IMR-90 (cell line): ENCODE results near the gene F2. TPM values are rescaled to one million over a fixed set of nuclear protein-coding genes. Genes with fewer than 3 reads are reported as not detected.

ENCODE experiments used
- ATAC-seq: fragments of 200-7000 bp; cut with Tn5 transposase; 2 replicates; pipeline ENCODE4 v1.9.1; 2020; ENCODE audit warnings: low read depth, mild to moderate bottlenecking, moderate library complexity
- BruUV-seq: library from RNA; stranded (reverse); fragments of 400-500 nt; replicated peaks from 2 replicates; lab custom pipeline; 2021; lab: Mats Ljungman, UMichigan
- CTCF ChIA-PET: fragments of 300-600 bp; formaldehyde crosslinking; extraction: SDS; loops from one replicate; lab custom pipeline; 2021; ENCODE audit warnings: antibody characterized with exemption; lab: Yijun Ruan, JAX
- POLR2A ChIA-PET: fragments of 300-600 bp; sonication (Branson Sonifier 250); formaldehyde crosslinking; loops from one replicate; lab custom pipeline; 2022; ENCODE audit warnings: antibody characterized with exemption; ENCODE audit not compliant: unreplicated experiment; lab: Charles Lee
- DNase-seq: peaks from one replicate; pipeline ENCODE4 v3.0.0; 2013
- H2AFZ ChIP-seq: replicated peaks from 2 replicates; pipeline ENCODE3; 2013; ENCODE audit warnings: low read length, mild to moderate bottlenecking; ENCODE audit not compliant: poor library complexity
- H2AK5ac ChIP-seq: 2 replicates; pipeline ENCODE4 v1.6.1; 2013; ENCODE audit warnings: low read depth, low read length, inconsistent platforms
- H2AK9ac ChIP-seq: replicated peaks from 2 replicates; pipeline ENCODE3; 2013; ENCODE audit warnings: mild to moderate bottlenecking, low read depth, low read length, moderate library complexity; ENCODE audit not compliant: poor library complexity
- H2BK120ac ChIP-seq: 2 replicates; pipeline ENCODE4 v1.6.1; 2013; ENCODE audit warnings: low read depth, low read length, inconsistent platforms
- H2BK15ac ChIP-seq: 3 replicates; pipeline ENCODE4 v1.6.1; 2013; ENCODE audit warnings: low read depth, low read length, inconsistent platforms
- H2BK20ac ChIP-seq: 2 replicates; pipeline ENCODE4 v1.6.1; 2013; ENCODE audit warnings: low read depth, mild to moderate bottlenecking, inconsistent platforms, low read length, moderate library complexity
- H2BK5ac ChIP-seq: 2 replicates; pipeline ENCODE4 v1.6.1; 2013; ENCODE audit warnings: mild to moderate bottlenecking, low read depth, low read length, inconsistent platforms; ENCODE audit not compliant: poor library complexity, severe bottlenecking
- H3K14ac ChIP-seq: replicated peaks from 2 replicates; pipeline ENCODE4 v1.6.1; 2013; ENCODE audit warnings: low read depth, low read length, inconsistent platforms
- H3K18ac ChIP-seq: 2 replicates; pipeline ENCODE4 v1.6.1; 2013; ENCODE audit warnings: low read depth, low read length, control low read depth
- H3K23ac ChIP-seq: 2 replicates; pipeline ENCODE4 v1.6.1; 2013; ENCODE audit warnings: low read depth, low read length, inconsistent platforms
- H3K27ac ChIP-seq: 2 replicates; pipeline ENCODE4 v1.5.1; 2013; ENCODE audit warnings: mild to moderate bottlenecking, control low read depth, low read length; ENCODE audit not compliant: insufficient read depth
- H3K27me3 ChIP-seq: 2 replicates; pipeline ENCODE4 v1.6.1; 2013; ENCODE audit warnings: low read length; ENCODE audit not compliant: control insufficient read depth, insufficient read depth
- H3K36me3 ChIP-seq: 2 replicates; pipeline ENCODE4 v1.6.1; 2013; ENCODE audit warnings: low read length, mixed read lengths; ENCODE audit not compliant: control insufficient read depth, insufficient read depth
- H3K4ac ChIP-seq: 2 replicates; pipeline ENCODE4 v1.6.1; 2013; ENCODE audit warnings: low read depth, low read length, inconsistent platforms
- H3K4me1 ChIP-seq: 2 replicates; pipeline ENCODE4 v1.6.1; 2013; ENCODE audit warnings: low read length, mixed read lengths; ENCODE audit not compliant: control insufficient read depth, insufficient read depth
- H3K4me2 ChIP-seq: 2 replicates; pipeline ENCODE4 v1.6.1; 2013; ENCODE audit warnings: low read depth, mild to moderate bottlenecking, control low read depth, low read length, moderate library complexity
- H3K4me3 ChIP-seq: 2 replicates; pipeline ENCODE4 v1.5.1; 2013; ENCODE audit warnings: low read depth, mild to moderate bottlenecking, control low read depth, low read length, moderate library complexity; ENCODE audit not compliant: insufficient read depth
- H3K56ac ChIP-seq: 2 replicates; pipeline ENCODE4 v1.6.1; 2013; ENCODE audit warnings: low read length, inconsistent platforms; ENCODE audit not compliant: insufficient read depth; ENCODE audit errors: extremely low read depth
- H3K79me1 ChIP-seq, 2 experiments: 2 replicates each; pipeline ENCODE4 v1.6.1; 2013; ENCODE audit warnings: low read length in 2 of 2, inconsistent platforms in 1 of 2, low read depth in 1 of 2
- H3K9ac ChIP-seq: 2 replicates; pipeline ENCODE4 v1.6.1; 2013; ENCODE audit warnings: low read depth, low read length, control low read depth
- H3K9me1 ChIP-seq: 2 replicates; pipeline ENCODE4 v1.6.1; 2013; ENCODE audit warnings: low read length, inconsistent platforms; ENCODE audit not compliant: insufficient read depth
- H3K9me3 ChIP-seq: 2 replicates; pipeline ENCODE4 v1.6.1; 2013; ENCODE audit warnings: low read length; ENCODE audit not compliant: control insufficient read depth, insufficient read depth
- H4K20me1 ChIP-seq: 2 replicates; pipeline ENCODE4 v1.6.1; 2013; ENCODE audit warnings: low read length, inconsistent platforms; ENCODE audit not compliant: insufficient read depth
- H4K5ac ChIP-seq: 2 replicates; pipeline ENCODE4 v1.6.1; 2013; ENCODE audit warnings: mild to moderate bottlenecking, low read depth, low read length, control low read depth
- H4K8ac ChIP-seq, 2 experiments: 2 replicates each; pipeline ENCODE4 v1.6.1; 2013; ENCODE audit warnings: low read depth in 2 of 2, low read length in 2 of 2, control low read depth in 1 of 2, inconsistent platforms in 1 of 2
- H4K91ac ChIP-seq: 2 replicates; pipeline ENCODE4 v1.6.1; 2013; ENCODE audit warnings: low read depth, low read length, inconsistent platforms; ENCODE audit not compliant: insufficient read depth
- MAFK ChIP-seq: IDR thresholded peaks from 2 replicates; pipeline ENCODE4 v1.6.1; 2012; ENCODE audit warnings: low read depth, low read length, improper control_type of control experiment
- SMC3 ChIP-seq: fragments of 150-350 bp; IDR thresholded peaks from 2 replicates; pipeline ENCODE4 v1.6.1; 2016; ENCODE audit warnings: low read depth, mild to moderate bottlenecking, antibody characterized with exemption, low read length, moderate library complexity
- USF2 ChIP-seq: fragments of 150-350 bp; IDR thresholded peaks from 2 replicates; pipeline ENCODE4 v1.6.1; 2017; ENCODE audit warnings: mild to moderate bottlenecking, antibody characterized with exemption, low read length, low read depth
- WGBS, 2 experiments: methylation state at CpG; one replicate each; pipeline versions ENCODE4 v1.1.5 to v1.1.7; 2013; ENCODE audit warnings: missing lambda C conversion rate in 2 of 2; ENCODE audit not compliant: insufficient read length in 1 of 2; ENCODE audit errors: extremely low coverage in 2 of 2; 5-methylcytosine and 5-hydroxymethylcytosine counted together
- dilution Hi-C: fragments of 300-500 bp; cut with HindIII; formaldehyde crosslinking; loops from one replicate; pipeline ENCODE4 v1.14.3; 2018; ENCODE audit warnings: low sequenced_read_pairs; ENCODE audit not compliant: unreplicated experiment
- in situ Hi-C: fragments of 300-500 bp; cut with MboI; formaldehyde crosslinking; loops from 3 replicates; pipeline ENCODE4 v1.14.3; 2019; ENCODE audit warnings: low sequenced_read_pairs, inconsistent platforms, mixed read lengths
- intact Hi-C: fragments of 100-400 bp; cut with micrococcal nuclease; formaldehyde crosslinking; loops from 2 replicates; pipeline ENCODE4 v1.10.0; 2022
- polyA plus RNA-seq, 3 experiments: library from polyadenylated mRNA; depleted of rRNA; stranded (reverse); fragments of >200 nt; gene quantifications; 2 replicates each; pipeline ENCODE4 v1.2.3, GENCODE V29; 2012; ENCODE audit warnings: low replicate concordance in 1 of 3
- total RNA-seq: library from RNA; depleted of rRNA; stranded (reverse); fragments of >200 nt; gene quantifications from 2 replicates; pipeline ENCODE4 v1.2.3, GENCODE V29; 2012

F2 gene
- total and polyA plus RNA-seq, 2 of the 4 experiments (the other 2 are of a cell fraction): not detected

DNA sequence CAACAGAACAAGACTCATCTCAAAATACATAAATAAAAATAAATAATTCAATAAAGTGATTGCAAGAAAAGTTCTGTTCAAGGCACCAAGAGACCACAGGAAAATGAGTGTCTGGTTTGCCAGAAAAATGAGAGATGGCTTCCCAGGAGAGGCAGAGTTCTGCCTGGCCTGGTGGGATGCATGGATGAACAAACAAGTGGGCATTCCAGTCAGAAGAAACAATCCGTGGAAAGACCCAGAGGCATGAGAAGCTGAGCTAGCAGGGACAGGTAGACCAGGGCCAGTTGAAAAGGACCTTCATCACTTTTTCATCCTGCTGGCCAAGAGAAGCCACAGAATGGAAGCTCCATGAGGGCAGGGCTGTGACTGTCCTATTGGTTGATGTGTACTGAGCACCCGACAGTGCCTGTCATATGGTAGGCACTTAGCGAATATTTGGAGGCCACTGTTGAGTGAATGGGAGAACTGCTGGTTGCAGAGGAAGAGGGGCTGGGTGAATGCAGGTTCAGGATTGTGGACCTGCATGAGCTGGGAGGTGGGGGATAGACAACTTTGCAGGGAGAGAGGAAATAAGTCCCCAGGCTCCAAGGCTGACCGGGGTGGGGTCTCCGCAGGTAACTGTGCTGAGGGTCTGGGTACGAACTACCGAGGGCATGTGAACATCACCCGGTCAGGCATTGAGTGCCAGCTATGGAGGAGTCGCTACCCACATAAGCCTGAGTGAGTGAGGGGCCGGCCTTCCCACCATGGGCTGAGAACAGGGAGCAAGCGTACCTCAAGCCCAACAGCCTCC, 3.7 kb downstream of the F2 start (continued):
- TF ChIP-seq USF2: no peak
- TF ChIP-seq SMC3: no peak

GRCh38 chr11:46723359-46723680, 4.3 kb downstream of the F2 start:
- WGBS, 2 experiments: 83% methylated on average over 2 of the region's 8 CpGs; no CpG with 5 or more reads in 1 of the 2 experiments
- no peak overlapping the region for H3K9ac ChIP-seq

More at GRCh38 chr11:46723359-46723680, 4.3 kb downstream of the F2 start:
- Histone ChIP-seq H4K20me1 (no peaks in the 10 kb centered on the region), H3K4me3 (no peak overlapping the region), H3K4me2 (no peak overlapping the region), H4K5ac (no peak overlapping the region), H2BK5ac (no peak overlapping the region), H3K18ac (no peak overlapping the region), H3K4me1 (peaks cover 1% of the 10 kb centered on the region), H4K8ac (no peak overlapping the region), H3K36me3 (no peaks in the 10 kb centered on the region), H2BK15ac (no peak overlapping the region), H3K27me3 (no peaks in the 10 kb centered on the region), H2BK20ac (no peak overlapping the region), H3K23ac (no peak overlapping the region), H3K27ac (no peak overlapping the region), H2BK120ac (no peak overlapping the region), H3K9me1 (peaks cover 5% of the 10 kb centered on the region), H2AK9ac (no peak overlapping the region), H2AFZ (no peak overlapping the region), H3K9me3 (no peaks in the 10 kb centered on the region), H3K4ac (no peak overlapping the region), H2AK5ac (no peak overlapping the region), H3K56ac (no peak overlapping the region), H3K79me1 (no peaks in the 10 kb centered on the region), H3K14ac (no peak overlapping the region), H4K91ac (no peak overlapping the region)
- ATAC-seq: no peak
- in situ Hi-C loops: no loop called here
- dilution Hi-C loops: no loop called here
- TF ChIP-seq MAFK: no peak
- intact Hi-C loops: no loop called here
- no peak for DNase-seq
- CTCF ChIA-PET: no interaction called here
- no TSS peak for BruUV-seq
- POLR2A ChIA-PET: no interaction called here
